ENCODE data around the gene BARHL2.

- TF ChIP-seq CTCF (IDR thresholded peaks at IDR 0.05 in 8 of 11, conservative IDR thresholded peaks at IDR 0.05 in 3 of 11) (no peak), POLR2A (IDR thresholded peaks at IDR 0.05) (no peak), POLR2AphosphoS5 (IDR thresholded peaks at IDR 0.05) (no peak)
These were observed 31.6 kb upstream of the BARHL2 start for GRCh38 chr1:90748668-90749067.

Measured in spleen (tissue), 7 donors.